ENCODE measurements around the gene MRGPRF. TPM values are rescaled to one million over a fixed set of nuclear protein-coding genes. Genes with fewer than 3 reads are reported as not detected.

The MRGPRF gene
- total RNA-seq, 1 donor from 2014 or later = 20.5 TPM

- DNase-seq = peak; percentile 18
Observed at GRCh38 chr11:69022260-69022659, 9.2 kb upstream of the MRGPRF start.

- DNase-seq = no peak
Observed at GRCh38 chr11:69018924-69019323, 5.9 kb upstream of the MRGPRF start.

- no peak for DNase-seq
Observed at GRCh38 chr11:69017951-69018350, 4.9 kb upstream of the MRGPRF start.

GRCh38 chr11:69014898-69015549, 2.0 kb upstream of the MRGPRF start:
- no peak for DNase-seq

- peak; percentile 86 for DNase-seq
Observed at GRCh38 chr11:69014084-69014851, 1.2 kb upstream of the MRGPRF start.

GRCh38 chr11:69012092-69013008, 696 bp downstream of the MRGPRF start:
- DNase-seq = peak; percentile 33

- DNase-seq = no peak
Observed at GRCh38 chr11:69011624-69012091, 1.4 kb downstream of the MRGPRF start.

- DNase-seq = peak; percentile 92
Observed at GRCh38 chr11:69010964-69011623, 2.0 kb downstream of the MRGPRF start.

- DNase-seq = peak; percentile 50
Observed at GRCh38 chr11:69010361-69010891, 2.6 kb downstream of the MRGPRF start.

- DNase-seq = peak; percentile 31
Observed at GRCh38 chr11:69009441-69010211, 3.4 kb downstream of the MRGPRF start.

- peak; percentile 87 for DNase-seq
Observed at GRCh38 chr11:69008737-69009440, 4.2 kb downstream of the MRGPRF start.

- DNase-seq = no peak
Observed at GRCh38 chr11:69007975-69008381, 5.1 kb downstream of the MRGPRF start.

GRCh38 chr11:69006816-69007215, 6.2 kb downstream of the MRGPRF start:
- no peak for DNase-seq

- DNase-seq = no peak
Observed at GRCh38 chr11:69005631-69006368, 7.2 kb downstream of the MRGPRF start.

GRCh38 chr11:69005183-69005630, 7.8 kb downstream of the MRGPRF start:
- DNase-seq = no peak

GRCh38 chr11:69004411-69005182, 8.4 kb downstream of the MRGPRF start:
- no peak for DNase-seq

- no peak for DNase-seq
Observed at GRCh38 chr11:69003866-69004367, 9.1 kb downstream of the MRGPRF start.

GRCh38 chr11:69003301-69003865, 9.7 kb downstream of the MRGPRF start:
- DNase-seq = no peak
